OCI-LY3 (cell line): ENCODE measurements around the gene VENTX.

Experiments used
- H2AFZ ChIP-seq: fragments of 200-600, 300-600 bp; shearing (Covaris generic); 2 replicates; pipeline ENCODE4 v1.6.0; 2014; ENCODE audit warnings: antibody characterized with exemption, low read depth, low read length
- H3K27ac ChIP-seq: fragments of 200-600, 300-600 bp; sonication (generic); 2 replicates; pipeline ENCODE4 v1.5.1; 2014; ENCODE audit warnings: mild to moderate bottlenecking, low read length, moderate library complexity, mixed read lengths
- H3K27me3 ChIP-seq: fragments of 200-600, 300-600 bp; sonication (generic); 2 replicates; pipeline ENCODE4 v1.6.1; 2014; ENCODE audit warnings: low read depth, low read length, mixed read lengths
- H3K36me3 ChIP-seq: fragments of 200-600, 300-600 bp; sonication (generic); replicated peaks from 2 replicates; pipeline ENCODE3; 2014; ENCODE audit warnings: low read depth, low read length, mixed read lengths
- H3K4me1 ChIP-seq: fragments of 300-600, 200-600 bp; sonication (generic); 2 replicates; pipeline ENCODE4 v1.6.1; 2014; ENCODE audit warnings: low read length, mixed read lengths
- H3K4me2 ChIP-seq: fragments of 200-600, 300-600 bp; sonication (generic); 2 replicates; pipeline ENCODE4 v1.6.1; 2014; ENCODE audit warnings: low read length, mixed read lengths
- H3K4me3 ChIP-seq: fragments of 300-600, 200-600 bp; sonication (generic); 2 replicates; pipeline ENCODE4 v1.5.1; 2014; ENCODE audit warnings: antibody characterized with exemption, mild to moderate bottlenecking, low read length, moderate library complexity
- H3K79me2 ChIP-seq: fragments of 300-600, 200-600 bp; shearing (Covaris generic); 2 replicates; pipeline ENCODE4 v1.6.1; 2014; ENCODE audit warnings: mild to moderate bottlenecking, low read length, mixed read lengths
- H3K9ac ChIP-seq: fragments of 300-600, 200-600 bp; shearing (Covaris generic); 2 replicates; pipeline ENCODE4 v1.6.0; 2014; ENCODE audit warnings: mild to moderate bottlenecking, low read length, moderate library complexity
- H3K9me3 ChIP-seq: fragments of 200-600, 300-600 bp; shearing (Covaris generic); 2 replicates; pipeline ENCODE4 v1.6.1; 2014; ENCODE audit warnings: low read length, mixed read lengths; ENCODE audit not compliant: insufficient read depth
- H4K20me1 ChIP-seq: fragments of 200-600, 300-600 bp; sonication (generic); 2 replicates; pipeline ENCODE4 v1.6.1; 2016; ENCODE audit warnings: low read length, mixed read lengths; ENCODE audit not compliant: insufficient read depth
- CTCF ChIP-seq: fragments of 200-600, 300-600 bp; sonication (generic); IDR thresholded peaks from 2 replicates; pipeline ENCODE4 v1.5.1; 2014; ENCODE audit warnings: antibody characterized with exemption, low read length, low read depth
- EZH2phosphoT487 ChIP-seq: fragments of 200-600 bp; shearing (Covaris generic); IDR thresholded peaks from 2 replicates; pipeline ENCODE4 v1.6.1; 2018; ENCODE audit warnings: antibody characterized with exemption, mixed run types, low read depth

The VENTX gene

GRCh38 chr10:133202778-133203651 lies 34.6 kb upstream of the VENTX start:
- Histone ChIP-seq H3K9ac (no peak overlapping the region), H3K4me1 (no peaks in the 10 kb centered on the region), H3K9me3 (no peaks in the 10 kb centered on the region), H3K4me3 (no peak overlapping the region), H4K20me1 (no peaks in the 10 kb centered on the region), H3K27me3 (no peaks in the 10 kb centered on the region), H2AFZ (no peak overlapping the region), H3K27ac (no peak overlapping the region), H3K79me2 (no peaks in the 10 kb centered on the region), H3K4me2 (no peak overlapping the region), H3K36me3 (no peaks in the 10 kb centered on the region)
- TF ChIP-seq EZH2phosphoT487 = no peak
- TF ChIP-seq CTCF = no peak

- H3K4me3 ChIP-seq = no peak overlapping the region
- no peak overlapping the region for H3K9ac ChIP-seq
- no peaks in the 10 kb centered on the region for H3K79me2 ChIP-seq
- H3K4me1 ChIP-seq = no peaks in the 10 kb centered on the region
- no peaks in the 10 kb centered on the region for H3K36me3 ChIP-seq
- H4K20me1 ChIP-seq = no peaks in the 10 kb centered on the region
- no peak overlapping the region for H3K27ac ChIP-seq
- TF ChIP-seq CTCF (no peak), EZH2phosphoT487 (no peak)
- no peaks in the 10 kb centered on the region for H3K27me3 ChIP-seq
- H3K4me2 ChIP-seq = no peak overlapping the region
- no peak overlapping the region for H2AFZ ChIP-seq
- H3K9me3 ChIP-seq = no peaks in the 10 kb centered on the region
Measured at GRCh38 chr10:133203652-133204195, 33.9 kb upstream of the VENTX start.

- no peaks in the 10 kb centered on the region for H3K27me3 ChIP-seq
- no peaks in the 10 kb centered on the region for H3K36me3 ChIP-seq
- TF ChIP-seq EZH2phosphoT487 = no peak
- H3K27ac ChIP-seq = no peak overlapping the region
- H3K4me3 ChIP-seq = no peak overlapping the region
- no peaks in the 10 kb centered on the region for H4K20me1 ChIP-seq
- H3K4me2 ChIP-seq = no peak overlapping the region
- no peaks in the 10 kb centered on the region for H3K79me2 ChIP-seq
- no peak overlapping the region for H2AFZ ChIP-seq
- H3K9me3 ChIP-seq = no peaks in the 10 kb centered on the region
- H3K4me1 ChIP-seq = no peaks in the 10 kb centered on the region
- no peak overlapping the region for H3K9ac ChIP-seq
Measured at GRCh38 chr10:133204226-133205015, 33.2 kb upstream of the VENTX start.

- Histone ChIP-seq H3K36me3 (no peaks in the 10 kb centered on the region), H3K79me2 (no peaks in the 10 kb centered on the region), H3K9me3 (no peaks in the 10 kb centered on the region), H3K4me3 (no peak overlapping the region), H3K27ac (no peak overlapping the region), H3K4me1 (no peaks in the 10 kb centered on the region), H4K20me1 (no peaks in the 10 kb centered on the region), H2AFZ (no peak overlapping the region), H3K9ac (no peak overlapping the region), H3K4me2 (no peak overlapping the region), H3K27me3 (no peaks in the 10 kb centered on the region)
- TF ChIP-seq EZH2phosphoT487 (no peak), CTCF (no peak)
Measured at GRCh38 chr10:133205146-133205545, 32.5 kb upstream of the VENTX start.
